ENCODE measurements around the gene MPRIP. TPM values are rescaled to one million over a fixed set of nuclear protein-coding genes. Genes with fewer than 3 reads are reported as not detected.

Gene MPRIP
- total RNA-seq, 4 donors from 2014 or later, result 68.7 to 168 (median 99.7) TPM

DNA sequence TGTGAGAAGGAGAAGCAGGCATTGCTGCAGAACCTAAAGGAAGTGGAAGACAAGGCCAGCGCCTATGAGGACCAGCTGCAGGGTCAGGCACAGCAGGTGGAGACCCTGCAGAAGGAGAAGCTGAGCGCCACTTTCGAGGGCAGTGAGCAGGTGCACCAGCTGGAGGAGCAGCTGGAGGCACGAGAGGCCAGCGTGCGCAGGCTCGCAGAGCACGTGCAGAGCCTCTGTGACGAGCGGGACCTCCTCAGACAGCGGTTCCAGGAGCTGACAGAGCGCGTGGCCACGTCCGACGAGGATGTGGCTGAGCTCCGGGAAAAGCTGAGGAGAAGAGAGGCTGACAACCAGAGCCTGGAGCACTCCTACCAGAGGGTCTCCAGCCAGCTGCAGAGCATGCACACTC lies 122.4 kb downstream of the MPRIP start:
- TF ChIP-seq, protein P1, sequence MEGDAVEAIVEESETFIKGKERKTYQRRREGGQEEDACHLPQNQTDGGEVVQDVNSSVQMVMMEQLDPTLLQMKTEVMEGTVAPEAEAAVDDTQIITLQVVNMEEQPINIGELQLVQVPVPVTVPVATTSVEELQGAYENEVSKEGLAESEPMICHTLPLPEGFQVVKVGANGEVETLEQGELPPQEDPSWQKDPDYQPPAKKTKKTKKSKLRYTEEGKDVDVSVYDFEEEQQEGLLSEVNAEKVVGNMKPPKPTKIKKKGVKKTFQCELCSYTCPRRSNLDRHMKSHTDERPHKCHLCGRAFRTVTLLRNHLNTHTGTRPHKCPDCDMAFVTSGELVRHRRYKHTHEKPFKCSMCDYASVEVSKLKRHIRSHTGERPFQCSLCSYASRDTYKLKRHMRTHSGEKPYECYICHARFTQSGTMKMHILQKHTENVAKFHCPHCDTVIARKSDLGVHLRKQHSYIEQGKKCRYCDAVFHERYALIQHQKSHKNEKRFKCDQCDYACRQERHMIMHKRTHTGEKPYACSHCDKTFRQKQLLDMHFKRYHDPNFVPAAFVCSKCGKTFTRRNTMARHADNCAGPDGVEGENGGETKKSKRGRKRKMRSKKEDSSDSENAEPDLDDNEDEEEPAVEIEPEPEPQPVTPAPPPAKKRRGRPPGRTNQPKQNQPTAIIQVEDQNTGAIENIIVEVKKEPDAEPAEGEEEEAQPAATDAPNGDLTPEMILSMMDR (IDR thresholded peaks at IDR 0.05; ENCODE audit: low read depth), result no peak

DNA sequence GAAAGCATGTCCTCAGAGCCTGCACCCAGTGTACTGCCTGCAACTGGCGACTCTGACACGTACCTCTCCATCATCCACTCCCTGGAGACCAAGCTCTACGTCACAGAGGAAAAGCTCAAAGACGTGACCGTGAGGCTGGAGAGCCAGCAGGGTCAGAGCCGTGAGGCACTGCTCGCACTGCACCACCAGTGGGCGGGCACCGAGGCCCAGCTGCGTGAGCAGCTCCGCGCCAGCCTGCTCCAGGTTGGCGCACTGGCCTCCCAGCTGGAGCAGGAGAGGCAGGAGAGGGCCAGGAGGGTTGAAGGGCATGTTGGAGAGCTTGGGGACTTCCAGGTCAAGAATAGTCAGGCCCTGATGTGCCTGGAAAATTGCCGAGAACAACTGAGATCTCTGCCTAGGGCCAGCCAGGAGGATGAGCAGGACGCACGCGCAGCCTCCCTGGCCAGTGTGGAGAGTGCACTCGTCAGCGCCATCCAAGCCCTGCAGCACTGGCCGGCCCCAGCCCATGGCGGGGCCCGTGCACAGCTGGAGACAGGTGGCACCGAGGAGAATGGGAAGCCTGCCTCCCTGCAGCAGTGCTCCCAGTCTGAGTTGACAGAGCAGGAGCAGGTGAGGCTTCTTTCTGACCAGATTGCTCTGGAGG lies 123.5 kb downstream of the MPRIP start:
- TF ChIP-seq, protein P1 (IDR thresholded peaks at IDR 0.05; ENCODE audit: low read depth), result no peak

- TF ChIP-seq, protein P1 (IDR thresholded peaks at IDR 0.05; ENCODE audit: low read depth), result no peak
Observed at GRCh38 chr17:17166446-17166845, 124.2 kb downstream of the MPRIP start.

DNA sequence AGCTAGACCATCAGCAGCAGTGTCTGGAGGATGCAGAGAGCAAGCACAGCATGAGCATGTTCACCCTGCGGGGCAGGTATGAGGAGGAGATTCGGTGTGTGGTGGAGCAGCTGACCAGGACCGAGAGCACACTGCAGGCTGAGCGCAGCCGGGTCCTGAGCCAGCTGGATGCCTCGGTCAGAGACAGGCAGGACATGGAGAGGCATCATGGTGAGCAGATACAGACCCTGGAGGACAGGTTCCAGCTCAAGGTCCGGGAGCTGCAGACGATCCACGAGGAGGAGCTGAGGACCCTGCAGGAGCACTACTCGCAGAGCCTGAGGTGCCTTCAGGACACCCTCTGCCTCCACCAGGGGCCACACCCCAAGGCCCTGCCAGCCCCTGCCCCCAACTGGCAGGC lies 125.1 kb downstream of the MPRIP start:
- TF ChIP-seq, protein P1 (IDR thresholded peaks at IDR 0.05; ENCODE audit: low read depth), result no peak

DNA sequence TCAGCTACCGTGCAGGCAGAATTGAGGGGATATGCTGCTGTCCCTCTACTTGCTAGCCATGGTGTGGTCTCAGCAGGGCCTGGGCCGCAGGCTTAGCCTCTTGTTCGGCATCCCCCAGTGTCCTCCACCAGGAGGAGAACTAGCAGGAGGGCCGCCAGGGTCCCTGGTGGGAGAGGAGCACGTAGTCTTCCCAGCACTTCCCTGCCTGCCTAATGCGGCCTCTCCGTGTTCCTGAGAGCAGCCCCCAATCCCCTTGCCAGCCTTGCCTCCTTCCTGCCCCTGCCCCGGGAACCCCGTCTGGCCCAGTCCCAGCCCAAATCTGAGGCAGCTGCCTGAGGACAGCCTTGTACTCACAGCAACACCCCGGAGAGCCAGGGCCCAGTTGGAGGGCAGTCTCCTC lies 125.7 kb downstream of the MPRIP start:
- TF ChIP-seq, protein P1 (IDR thresholded peaks at IDR 0.05; ENCODE audit: low read depth), result no peak

GRCh38 chr17:17168401-17168800 lies 126.1 kb downstream of the MPRIP start:
- TF ChIP-seq, protein P1 (IDR thresholded peaks at IDR 0.05; ENCODE audit: low read depth), result no peak

GRCh38 chr17:17169396-17169795 lies 127.1 kb downstream of the MPRIP start:
- TF ChIP-seq, protein P1 (IDR thresholded peaks at IDR 0.05; ENCODE audit: low read depth), result no peak

All from subcutaneous adipose tissue (tissue), 4 donors.